T-helper 1 cell treated with Interleukin-12 subunit alpha and Interleukin-12 subunit beta and Interleukin-4 antibody, amounts not matched to agents 30 ng/mL and 1 ng/mL, for 36 hours (primary cell): ENCODE results near the gene DNAH8. TPM values are rescaled to one million over a fixed set of nuclear protein-coding genes. Genes with fewer than 3 reads are reported as not detected.

Experiments
- total RNA-seq: library from RNA; stranded (reverse); gene quantifications from 2 replicates; pipeline ENCODE4 v1.2.3, GENCODE V29; 2022

Gene DNAH8
- total RNA-seq, 1 donor from 2014 or later = 0.12 TPM

Other genes with a start within 250 kb of the DNAH8 start
- 18.4 and 21.7 TPM in 2 replicates for gene BTBD9, start 75.4 kb upstream of the DNAH8 start, total RNA-seq
- gene GLO1, start 12.2 kb upstream of the DNAH8 start, total RNA-seq = 104 and 106 TPM in 2 replicates